Stimulated activated CD8-positive, alpha-beta memory T cell treated with anti-CD3 and anti-CD28 coated beads, Interleukin-15, amount 100 ng/mL, for 4 hours (primary cell): ENCODE measurements around the gene DLG2.
A peak's percentile ranks its signal among the peaks of the same experiment; 100 is the strongest.
"Not testable (repeated sequence)": the region's sequence is repeated elsewhere in the genome, so short reads cannot be mapped to it uniquely, and the experiment has no call there.

Source experiments
- DNase-seq, 2 donors: peaks; one replicate each; pipeline ENCODE4 v3.0.0-alpha.2; 2020; ENCODE audit warnings: low read depth in 2 of 2

Gene DLG2

DNA sequence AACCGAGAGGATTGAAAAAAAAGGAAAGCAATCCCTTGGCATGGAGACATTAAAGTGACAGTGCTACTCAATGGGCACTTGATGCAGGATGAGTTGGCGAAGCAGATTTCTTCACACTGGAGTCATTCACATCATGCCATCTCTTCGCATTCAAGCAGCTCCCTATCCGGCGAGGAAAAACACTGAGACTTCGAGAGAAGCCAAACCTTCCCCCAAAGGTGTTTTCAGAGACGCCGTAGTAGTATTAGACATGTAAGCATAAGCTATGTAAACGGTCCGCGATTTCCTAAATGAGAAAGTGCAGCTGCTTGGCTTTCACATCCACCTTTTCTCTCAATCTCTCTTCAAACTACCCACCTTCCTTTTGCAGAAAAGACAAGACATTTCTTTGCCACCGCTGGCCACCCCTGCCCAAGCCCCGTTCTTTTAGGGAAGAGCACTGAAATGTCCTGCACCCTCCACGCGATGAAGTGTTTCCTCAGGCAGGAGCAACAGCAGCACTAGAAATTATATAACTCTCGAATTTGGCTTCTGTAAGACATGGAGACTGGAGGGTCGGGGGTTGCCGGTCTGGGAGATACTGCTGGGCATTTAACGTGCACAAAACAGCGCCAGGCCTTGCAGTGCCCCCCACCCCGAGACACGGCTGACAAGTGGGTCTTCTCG lies at the start of gene DLG2:
Gene DLG2 (minus strand): TSS at position 13 of the 666 bp plus-strand sequence.
- no peak for DNase-seq

DNA sequence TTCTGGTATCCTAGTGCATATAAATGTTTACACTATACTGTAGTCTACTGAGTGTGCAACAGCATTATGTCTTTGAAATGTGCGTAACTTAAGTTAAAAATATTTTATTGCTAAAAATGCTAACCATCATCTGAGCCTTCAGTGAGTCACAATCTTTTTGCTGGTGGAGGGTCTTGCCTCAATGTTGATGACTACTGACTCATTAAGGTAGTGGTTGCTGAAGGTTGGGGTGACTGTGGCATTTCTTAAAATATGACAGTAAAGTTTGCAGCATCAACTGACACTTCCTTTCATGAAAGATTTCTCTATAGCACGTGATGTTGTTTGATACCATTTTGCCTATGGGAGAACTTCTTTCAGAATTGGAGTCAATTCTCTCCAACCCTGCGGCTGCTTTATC lies 46.2 kb upstream of the DLG2 start:
- no peak for DNase-seq

DNA sequence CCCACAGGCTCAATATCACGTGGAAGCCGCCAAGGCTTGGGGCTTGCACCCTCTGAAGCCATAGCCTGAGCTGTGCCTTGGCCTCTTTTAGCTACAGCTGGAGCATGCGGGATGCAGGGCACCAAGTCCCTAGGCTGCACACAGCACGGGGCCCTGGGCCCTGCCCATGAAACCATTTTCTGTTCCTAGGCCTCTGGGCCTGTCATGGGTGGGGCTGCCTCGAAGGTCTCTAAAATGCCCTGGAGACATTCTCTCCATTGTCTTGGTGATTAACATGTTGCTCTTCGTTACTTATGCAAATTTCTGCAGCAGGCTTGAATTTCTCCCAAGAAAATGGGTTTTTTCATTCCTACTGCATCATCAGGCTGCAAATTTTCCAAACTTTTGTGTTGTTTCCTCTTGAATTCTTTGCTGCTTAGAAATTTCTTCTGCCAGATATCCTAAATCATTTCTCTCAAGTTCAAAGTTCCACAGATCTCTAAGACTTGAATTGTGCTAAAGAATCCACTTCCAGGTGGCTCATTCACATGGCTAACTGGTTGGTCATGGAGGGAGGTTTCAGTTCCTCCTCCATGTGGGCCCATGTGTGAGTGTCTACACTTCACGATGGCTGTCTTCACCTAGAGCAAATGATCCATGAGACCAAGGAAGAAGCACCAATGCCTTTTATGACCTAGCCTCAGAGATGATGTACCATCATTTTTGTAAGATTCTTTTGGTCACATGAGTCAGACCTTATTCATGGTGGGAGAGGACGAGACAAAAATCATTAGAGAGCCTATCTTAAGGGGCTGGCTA lies 45.2 kb upstream of the DLG2 start:
- DNase-seq, result no peak

GRCh38 chr11:85670949-85671663 lies 44.0 kb upstream of the DLG2 start:
- not testable (repeated sequence) for DNase-seq

DNA sequence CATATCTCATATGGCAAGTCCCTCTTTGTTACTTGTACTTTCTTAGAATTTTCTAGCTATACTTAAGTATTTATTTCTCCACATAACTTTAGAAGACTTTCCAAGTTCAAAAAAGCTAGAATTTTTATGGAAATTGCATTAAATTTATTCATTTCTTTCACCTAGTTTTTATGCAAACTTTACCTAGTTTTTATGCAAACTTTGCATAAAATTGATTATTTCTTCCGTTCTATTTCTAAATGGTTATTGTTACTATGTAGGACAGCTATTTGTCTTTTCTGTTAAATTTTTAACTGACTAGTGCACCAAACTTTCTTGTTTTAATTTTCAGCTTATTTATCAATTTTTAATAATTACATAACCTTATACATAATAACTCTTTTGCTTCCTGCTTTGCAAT lies 41.0 kb upstream of the DLG2 start:
- no peak for DNase-seq

DNA sequence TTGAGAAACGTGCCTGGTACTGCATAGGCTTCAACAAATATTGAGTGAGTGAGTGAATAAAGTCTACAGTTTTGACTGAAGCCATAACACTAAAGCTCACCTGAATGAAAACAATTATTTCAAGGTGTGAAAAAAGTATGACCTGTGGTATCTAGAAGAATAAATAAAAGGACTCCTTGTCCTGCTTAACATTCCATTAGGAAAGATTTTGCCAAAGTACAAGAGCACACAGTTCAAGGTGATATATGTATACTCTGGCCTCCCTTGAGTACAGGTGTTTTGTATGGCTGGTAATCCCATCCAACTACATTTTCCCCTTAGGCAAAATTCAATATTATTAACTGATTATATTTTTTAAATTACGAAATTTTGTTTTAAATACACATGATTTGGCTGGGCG lies 39.5 kb upstream of the DLG2 start:
- DNase-seq, result no peak

GRCh38 chr11:85665733-85666132 lies 38.6 kb upstream of the DLG2 start:
- no peak for DNase-seq

DNA sequence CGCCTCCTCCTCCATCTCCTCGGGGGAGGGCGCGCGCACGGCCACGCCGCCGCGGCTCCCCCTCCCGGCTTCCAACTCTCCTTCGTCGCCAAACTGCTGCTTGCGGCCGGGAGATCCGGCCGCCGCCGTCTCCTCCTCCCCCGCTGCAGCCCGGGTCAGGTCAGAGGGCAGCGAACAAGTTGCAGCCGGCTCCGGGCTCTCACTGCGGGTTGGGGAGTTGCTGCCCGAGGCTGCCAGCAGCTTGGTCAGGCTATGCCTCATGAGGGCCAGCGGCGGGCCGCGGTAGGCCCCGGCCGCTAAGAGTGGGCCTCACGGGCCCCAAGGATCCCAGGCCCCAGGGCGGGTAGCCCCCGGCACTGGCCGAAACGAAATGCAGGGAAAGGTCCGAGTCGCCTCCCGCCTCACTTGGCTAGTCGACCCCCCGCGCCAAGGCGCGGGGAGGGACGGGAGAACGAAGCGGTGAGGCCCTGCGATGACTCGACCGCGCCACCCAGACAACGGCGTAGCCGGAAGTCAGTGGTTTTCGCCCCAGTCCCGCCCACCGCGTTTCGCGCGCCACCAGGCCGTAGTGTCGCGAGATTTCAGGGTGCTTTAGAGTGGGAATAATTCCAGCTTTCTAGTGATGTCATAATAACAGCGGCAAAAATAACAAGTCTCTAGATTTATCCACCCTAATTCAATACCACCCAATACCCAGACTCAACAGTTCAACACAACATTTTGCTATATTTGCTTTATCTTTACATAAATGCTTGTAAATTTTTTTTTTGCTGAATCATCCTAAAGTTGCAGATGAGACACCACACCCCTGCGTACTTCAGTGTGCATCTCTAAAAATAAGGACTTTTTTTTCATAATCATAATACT lies 37.7 kb upstream of the DLG2 start, which contains the start of gene CREBZF:
Gene CREBZF (minus strand): TSS at position 515 of the 867 bp plus-strand sequence. CDS start 254 bp downstream, at position 261.
- DNase-seq, result peak; percentile 85

- peak; percentile 76 to 83 for DNase-seq
Observed at GRCh38 chr11:85663753-85664614, 36.8 kb upstream of the DLG2 start.

GRCh38 chr11:85663080-85663752 lies 36.1 kb upstream of the DLG2 start:
- no peak for DNase-seq

DNA sequence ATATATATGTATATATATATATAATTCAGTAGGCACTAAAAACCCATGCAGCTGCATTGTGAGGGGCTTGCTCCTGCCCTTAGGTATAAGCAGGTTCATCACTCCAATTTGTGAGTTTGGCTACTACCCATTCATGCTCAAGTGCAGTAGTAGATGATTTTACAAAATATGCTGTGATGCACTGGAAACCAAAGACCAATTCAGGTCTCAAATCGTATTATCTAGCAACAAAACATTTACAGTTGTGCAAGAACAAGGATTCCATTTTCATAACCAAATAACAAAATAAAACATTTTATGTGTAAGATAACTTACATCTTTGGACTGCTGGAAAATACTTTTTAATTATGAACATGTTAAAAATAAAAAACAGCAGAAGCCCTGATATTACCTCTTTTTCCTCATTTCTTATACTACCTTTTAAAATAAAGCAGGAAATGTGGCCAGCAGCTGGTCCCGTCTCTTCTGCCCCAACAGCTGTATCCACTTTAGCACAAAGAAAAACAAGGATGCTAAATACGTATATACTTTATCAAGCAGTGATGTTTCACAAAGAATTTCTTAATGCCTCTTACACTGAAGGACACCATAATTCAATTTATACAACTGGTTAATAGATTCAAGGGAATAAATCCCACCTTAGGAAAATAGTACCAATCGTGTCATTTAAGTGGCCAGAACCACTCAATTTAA lies 35.0 kb upstream of the DLG2 start:
- DNase-seq, result no peak

GRCh38 chr11:85658180-85658579 lies 31.0 kb upstream of the DLG2 start:
- DNase-seq, result no peak

DNA sequence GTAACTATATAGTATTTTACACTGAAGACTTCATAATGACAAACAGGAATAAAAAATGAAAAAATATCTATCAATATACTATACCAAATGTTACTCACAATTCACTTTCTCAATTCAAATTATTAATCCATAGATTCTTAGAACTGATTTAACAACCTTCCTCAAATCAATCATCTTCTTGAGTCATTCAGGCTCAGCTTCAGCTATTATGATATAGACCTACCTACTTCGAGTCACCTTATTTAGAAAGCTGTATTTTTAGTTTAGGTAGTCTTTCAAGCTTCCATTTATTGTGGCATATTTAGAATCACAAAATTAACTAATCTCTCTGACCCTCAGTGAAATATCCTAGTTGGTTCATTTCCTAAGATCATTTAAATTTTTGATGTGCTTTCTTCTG lies 29.6 kb upstream of the DLG2 start:
- DNase-seq, result no peak

DNA sequence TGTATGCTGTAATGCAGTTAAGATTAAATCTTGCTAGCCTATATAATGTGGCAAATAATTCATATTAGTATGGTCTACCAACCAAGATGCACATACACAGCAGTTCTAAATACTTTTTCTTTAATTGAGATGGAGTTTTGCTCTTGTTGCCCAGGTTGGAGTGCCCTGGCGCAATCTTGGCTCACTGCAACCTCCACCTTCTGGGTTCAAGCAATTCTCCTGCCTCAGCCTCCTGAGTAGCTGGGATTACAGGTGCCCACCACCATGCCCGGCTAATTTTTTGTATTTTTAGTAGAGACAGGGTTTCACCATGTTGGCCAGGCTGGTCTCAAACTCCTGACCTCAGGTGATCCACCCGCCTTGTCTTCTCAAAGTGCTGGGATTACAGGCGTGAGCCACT lies 27.2 kb upstream of the DLG2 start:
- DNase-seq, result not testable (repeated sequence)

GRCh38 chr11:85652786-85653447 lies 25.8 kb upstream of the DLG2 start:
- no peak for DNase-seq

GRCh38 chr11:85651118-85651517 lies 24.0 kb upstream of the DLG2 start:
- DNase-seq, result no peak

DNA sequence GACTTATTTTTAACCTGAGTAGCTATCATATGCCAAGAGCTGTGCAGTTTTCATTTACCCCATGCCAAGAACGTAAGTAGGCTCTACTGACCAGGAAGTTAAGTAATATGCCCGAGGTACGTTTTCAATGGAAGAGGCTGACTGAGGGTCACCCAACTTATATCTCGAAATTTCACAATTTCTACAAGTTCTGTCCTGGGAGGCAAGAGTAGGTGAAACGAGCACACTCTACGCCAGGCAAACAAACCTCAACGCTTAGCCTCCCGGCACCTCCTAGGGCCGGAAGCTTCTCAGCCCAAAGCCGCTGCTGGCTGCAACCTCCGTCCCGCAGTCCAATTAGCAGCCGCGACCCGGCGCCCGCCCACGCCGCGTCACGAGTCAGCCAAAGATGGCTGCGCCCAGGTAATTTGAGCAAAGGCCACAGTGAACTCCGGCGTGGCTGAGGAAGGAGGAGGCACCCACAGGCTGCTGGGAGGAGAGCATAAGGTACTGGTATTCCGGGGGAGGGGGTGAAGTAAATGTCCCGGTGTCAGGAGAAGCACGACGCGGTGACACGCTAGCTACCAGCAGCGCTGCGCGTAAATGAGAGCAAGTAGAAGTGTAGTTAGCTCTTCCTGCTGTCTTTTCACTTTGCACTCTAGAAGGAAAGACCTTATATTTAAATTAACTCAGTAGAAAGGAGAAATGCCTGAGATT lies 20.6 kb upstream of the DLG2 start, which contains the start of gene TMEM126A:
Gene TMEM126A (plus strand): TSS at position 364 of the 696 bp plus-strand sequence. CDS start 2,289 bp downstream, outside the sequence.
- DNase-seq, result peak; percentile 79 to 84

DNA sequence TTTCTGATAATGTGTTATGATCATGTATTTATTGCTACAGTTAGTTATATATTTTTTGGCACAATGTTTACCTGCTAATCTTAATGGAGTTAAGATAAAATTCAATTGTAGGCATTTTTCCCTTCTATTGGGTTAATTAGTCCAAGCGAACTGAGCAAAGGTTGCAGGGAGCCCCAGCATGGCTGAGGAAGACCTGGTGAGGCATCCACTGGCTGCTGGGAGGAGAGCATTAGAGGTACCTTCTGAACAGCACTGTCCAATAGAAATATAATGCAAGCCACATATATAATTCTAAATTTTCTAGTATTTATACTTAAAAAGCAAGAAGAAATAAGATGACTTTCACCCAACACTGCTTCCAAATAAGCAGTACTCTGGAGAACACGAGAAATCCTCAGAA lies 19.9 kb upstream of the DLG2 start:
- no peak for DNase-seq
